SK-N-SH (cell line): ENCODE data around the gene CLRN3. TPM values are rescaled to one million over a fixed set of nuclear protein-coding genes. Genes with fewer than 3 reads are reported as not detected.

Experiments used
- CTCF ChIA-PET: fragments of 300-600, 350-600 bp; formaldehyde crosslinking; extraction: SDS; loops from one replicate; lab custom pipeline; 2021; lab: Yijun Ruan, JAX
- POLR2A ChIA-PET: fragments of 350-600 bp; sonication (Branson Sonifier 250); formaldehyde crosslinking; extraction: SDS; loops from one replicate; lab custom pipeline; 2020; ENCODE audit warnings: antibody characterized with exemption, inconsistent platforms; lab: Yijun Ruan, JAX
- DNase-seq: peaks from one replicate; pipeline ENCODE4 v3.0.0; 2012
- H2AFZ ChIP-seq: fragments of 200-600 bp; sonication (generic); 2 replicates; pipeline ENCODE4 v1.8.1; 2016; ENCODE audit warnings: antibody characterized with exemption, mild to moderate bottlenecking, low read depth
- H3F3A ChIP-seq: fragments of 200-600 bp; sonication (generic); replicated peaks from 2 replicates; pipeline ENCODE3; 2016; ENCODE audit warnings: antibody characterized with exemption, mild to moderate bottlenecking; ENCODE audit not compliant: insufficient read depth
- H3K27ac ChIP-seq, 2 experiments: fragments of 200-500 bp in 1 of 2; fragments of 200-600 bp in 1 of 2; sonication (Bioruptor generic) in 1 of 2; sonication (generic), shearing (Covaris generic) in 1 of 2; 2 replicates each; pipeline versions ENCODE4 v1.5.1 to v1.6.1; 2014 to 2016; ENCODE audit warnings: low read depth in 2 of 2, inconsistent platforms in 1 of 2, low read length in 1 of 2, mild to moderate bottlenecking in 1 of 2, mixed read lengths in 1 of 2
- H3K27me3 ChIP-seq: fragments of 200-600 bp; sonication (generic), shearing (Covaris generic); 2 replicates; pipeline ENCODE4 v1.6.1; 2016; ENCODE audit warnings: mixed run types; ENCODE audit not compliant: insufficient read depth
- H3K36me3 ChIP-seq, 2 experiments: fragments of 200-500 bp in 1 of 2; fragments of 200-600 bp in 1 of 2; sonication (Bioruptor generic) in 1 of 2; sonication (generic) in 1 of 2; replicated peaks in 1 of 2; 2 replicates each; pipeline versions ENCODE3 to v1.5.1; 2014 to 2016; ENCODE audit warnings: low read length in 1 of 2, mild to moderate bottlenecking in 1 of 2; ENCODE audit not compliant: insufficient read depth in 2 of 2, control insufficient read depth in 1 of 2
- H3K4me1 ChIP-seq, 2 experiments: fragments of 200-500 bp in 1 of 2; fragments of 200-600 bp in 1 of 2; sonication (Bioruptor generic) in 1 of 2; sonication (generic), shearing (Covaris generic) in 1 of 2; 2 replicates each; pipeline versions ENCODE4 v1.5.1 to v1.6.1; 2014 to 2016; ENCODE audit warnings: low read depth in 1 of 2, low read length in 1 of 2, mixed run types in 1 of 2; ENCODE audit not compliant: insufficient read depth in 2 of 2, control insufficient read depth in 1 of 2
- H3K4me2 ChIP-seq: fragments of 200-600 bp; sonication (generic), shearing (Covaris generic); 2 replicates; pipeline ENCODE4 v1.6.1; 2017; ENCODE audit warnings: mixed run types
- H3K4me3 ChIP-seq, 2 experiments: fragments of 200-500 bp in 1 of 2; fragments of 200-600 bp in 1 of 2; sonication (Bioruptor generic) in 1 of 2; sonication (generic), shearing (Covaris generic) in 1 of 2; 2 replicates each; pipeline versions ENCODE4 v1.5.1 to v1.8.1; 2014 to 2016; ENCODE audit warnings: low read depth in 2 of 2, inconsistent platforms in 1 of 2, low read length in 1 of 2, mild to moderate bottlenecking in 1 of 2, mixed read lengths in 1 of 2, moderate library complexity in 1 of 2
- H3K79me2 ChIP-seq: fragments of 200-600 bp; sonication (generic); 2 replicates; pipeline ENCODE4 v1.8.1; 2017; ENCODE audit warnings: mild to moderate bottlenecking; ENCODE audit not compliant: insufficient read depth
- H3K9ac ChIP-seq: fragments of 200-600 bp; sonication (generic); 2 replicates; pipeline ENCODE4 v1.6.1; 2017; ENCODE audit warnings: mixed run types
- H3K9me2 ChIP-seq: fragments of 200-600 bp; sonication (generic); 2 replicates; pipeline ENCODE4 v1.6.1; 2017; ENCODE audit warnings: mixed run types
- H3K9me3 ChIP-seq: fragments of 200-600 bp; sonication (generic); 2 replicates; pipeline ENCODE4 v1.6.1; 2017; ENCODE audit warnings: mixed run types, mild to moderate bottlenecking, moderate library complexity
- H4K20me1 ChIP-seq: fragments of 200-600 bp; sonication (generic); 2 replicates; pipeline ENCODE4 v1.6.1; 2017; ENCODE audit warnings: mild to moderate bottlenecking, mixed run types; ENCODE audit not compliant: insufficient read depth
- EZH2phosphoT487 ChIP-seq: fragments of 200-600 bp; sonication (generic); IDR thresholded peaks from 2 replicates; pipeline ENCODE4 v1.6.1; 2017; ENCODE audit warnings: low read depth, mixed run types, mild to moderate bottlenecking, antibody characterized with exemption, moderate library complexity, borderline replicate concordance
- FOXJ3 ChIP-seq: sonication (generic); formaldehyde crosslinking; IDR thresholded peaks from 2 replicates; pipeline ENCODE4 v1.5.1; 2020; ENCODE audit warnings: mild to moderate bottlenecking, missing genetic modification reagents
- GABPA ChIP-seq: IDR thresholded peaks from 2 replicates; pipeline ENCODE4 v1.4.0; 2012; ENCODE audit warnings: low read depth, mild to moderate bottlenecking
- JUND ChIP-seq: IDR thresholded peaks from 2 replicates; pipeline ENCODE4 v1.4.0; 2012
- MXI1 ChIP-seq: IDR thresholded peaks from 2 replicates; pipeline ENCODE4 v1.6.1; 2012; ENCODE audit warnings: mild to moderate bottlenecking, low read depth, low read length, improper control_type of control experiment
- NFIC ChIP-seq: IDR thresholded peaks from 2 replicates; pipeline ENCODE4 v1.4.0; 2012; ENCODE audit warnings: borderline replicate concordance
- NRF1 ChIP-seq: IDR thresholded peaks from 2 replicates; pipeline ENCODE4 v1.6.1; 2012; ENCODE audit warnings: low read depth, mild to moderate bottlenecking, low read length
- POLR2AphosphoS5 ChIP-seq: IDR thresholded peaks from 2 replicates; pipeline ENCODE4 v1.6.1; 2012; ENCODE audit warnings: low read depth, low read length
- RAD21 ChIP-seq: IDR thresholded peaks from 2 replicates; pipeline ENCODE4 v1.6.1; 2012; ENCODE audit warnings: mild to moderate bottlenecking, low read length
- RFX5 ChIP-seq: IDR thresholded peaks from 2 replicates; pipeline ENCODE4 v1.6.1; 2012; ENCODE audit warnings: mild to moderate bottlenecking, improper control_type of control experiment, low read length
- RXRA ChIP-seq: IDR thresholded peaks from 2 replicates; pipeline ENCODE4 v1.4.0; 2012; ENCODE audit warnings: low read depth, mild to moderate bottlenecking, borderline replicate concordance
- SMC3 ChIP-seq: IDR thresholded peaks from 2 replicates; pipeline ENCODE4 v1.6.1; 2012; ENCODE audit warnings: low read depth, low read length, improper control_type of control experiment
- TCF12 ChIP-seq: IDR thresholded peaks from 2 replicates; pipeline ENCODE4 v1.4.0; 2012
- USF2 ChIP-seq: fragments of 150-350 bp; IDR thresholded peaks from 2 replicates; pipeline ENCODE4 v1.6.1; 2017; ENCODE audit warnings: antibody characterized with exemption, low read length, low read depth, borderline replicate concordance
- ZBTB33 ChIP-seq: IDR thresholded peaks from 2 replicates; pipeline ENCODE4 v1.4.0; 2012; ENCODE audit warnings: low read depth, borderline replicate concordance
- WGBS: methylation state at CpG from one replicate; pipeline ENCODE4 v1.1.6; 2017; ENCODE audit warnings: low lambda C conversion rate; 5-methylcytosine and 5-hydroxymethylcytosine counted together
- polyA plus RNA-seq, 3 experiments: library from polyadenylated mRNA; depleted of rRNA; stranded (reverse); fragments of >200 nt; gene quantifications; 2 replicates each; pipeline ENCODE4 v1.2.3, GENCODE V29; 2012
- TF ChIP-seq, protein P1 (sequence below): IDR thresholded peaks from 2 replicates; pipeline ENCODE4; 2012
- TF ChIP-seq, protein P2 (sequence below): IDR thresholded peaks from 2 replicates; pipeline ENCODE4 v1.6.1; 2012; ENCODE audit warnings: mild to moderate bottlenecking, low read depth, low read length, moderate library complexity

CLRN3 gene
- polyA plus RNA-seq, 1 of the 3 experiments (the other 2 are of a cell fraction): 0.25 TPM

GRCh38 chr10:127905848-127906261, 13.1 kb upstream of the CLRN3 start:
- DNase-seq: no peak
- no peak overlapping the region for H3K9ac ChIP-seq
- CTCF ChIA-PET: interaction anchor here (0.6 to 13.6 kb wide), 32 partner anchors 8 to 1913 kb away, joined by 3 to 389 read pairs (median 6); no protein-coding TSS in a partner anchor
- no peaks in the 10 kb centered on the region for H4K20me1 ChIP-seq
- no peaks in the 10 kb centered on the region for H3F3A ChIP-seq
- H2AFZ ChIP-seq: no peak overlapping the region
- H3K79me2 ChIP-seq: no peaks in the 10 kb centered on the region
- TF ChIP-seq RXRA: no peak
- no peak for TF ChIP-seq RAD21
- TF ChIP-seq NRF1: no peak
- no peak for TF ChIP-seq MXI1
- TF ChIP-seq SMC3: no peak
- no peak for TF ChIP-seq FOXJ3
- TF ChIP-seq, protein P1, sequence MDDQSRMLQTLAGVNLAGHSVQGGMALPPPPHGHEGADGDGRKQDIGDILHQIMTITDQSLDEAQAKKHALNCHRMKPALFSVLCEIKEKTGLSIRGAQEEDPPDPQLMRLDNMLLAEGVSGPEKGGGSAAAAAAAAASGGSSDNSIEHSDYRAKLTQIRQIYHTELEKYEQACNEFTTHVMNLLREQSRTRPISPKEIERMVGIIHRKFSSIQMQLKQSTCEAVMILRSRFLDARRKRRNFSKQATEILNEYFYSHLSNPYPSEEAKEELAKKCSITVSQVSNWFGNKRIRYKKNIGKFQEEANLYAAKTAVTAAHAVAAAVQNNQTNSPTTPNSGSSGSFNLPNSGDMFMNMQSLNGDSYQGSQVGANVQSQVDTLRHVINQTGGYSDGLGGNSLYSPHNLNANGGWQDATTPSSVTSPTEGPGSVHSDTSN: no peak
- TF ChIP-seq GABPA: no peak
- TF ChIP-seq NFIC: no peak
- TF ChIP-seq EZH2phosphoT487: no peak
- no peak for TF ChIP-seq RFX5
- TF ChIP-seq TCF12: no peak
- no peaks in the 10 kb centered on the region for H3K36me3 ChIP-seq
- no peak overlapping the region for H3K4me2 ChIP-seq
- H3K9me3 ChIP-seq: no peaks in the 10 kb centered on the region
- peaks cover 0 to 12% of the 10 kb centered on the region in 2 experiments; a peak in 1 of 4 replicates for H3K4me1 ChIP-seq
- POLR2A ChIA-PET: interaction anchor here (1.1 kb wide), 1 partner anchor 106 kb away, joined by 3 read pairs; no protein-coding TSS in a partner anchor
- H3K27me3 ChIP-seq: no peaks in the 10 kb centered on the region
- H3K4me3 ChIP-seq: no peak overlapping the region
- 88% methylated on average over 1 of the region's 10 CpGs for WGBS
- H3K9me2 ChIP-seq: no peaks in the 10 kb centered on the region
- no peak overlapping the region for H3K27ac ChIP-seq

GRCh38 chr10:127905001-127905847, 12.5 kb upstream of the CLRN3 start:
- no peak overlapping the region for H3K4me3 ChIP-seq
- ChIA-PET POLR2A (interaction anchor here (1.1 kb wide), 1 partner anchor 106 kb away, joined by 3 read pairs; no protein-coding TSS in a partner anchor), CTCF (interaction anchor here (0.6 to 13.6 kb wide), 20 partner anchors 16 to 1912 kb away, joined by 3 to 389 read pairs (median 8); no protein-coding TSS in a partner anchor)
- TF ChIP-seq POLR2AphosphoS5: no peak
- no peak for TF ChIP-seq USF2
- TF ChIP-seq, protein P1: no peak
- TF ChIP-seq, protein P2, sequence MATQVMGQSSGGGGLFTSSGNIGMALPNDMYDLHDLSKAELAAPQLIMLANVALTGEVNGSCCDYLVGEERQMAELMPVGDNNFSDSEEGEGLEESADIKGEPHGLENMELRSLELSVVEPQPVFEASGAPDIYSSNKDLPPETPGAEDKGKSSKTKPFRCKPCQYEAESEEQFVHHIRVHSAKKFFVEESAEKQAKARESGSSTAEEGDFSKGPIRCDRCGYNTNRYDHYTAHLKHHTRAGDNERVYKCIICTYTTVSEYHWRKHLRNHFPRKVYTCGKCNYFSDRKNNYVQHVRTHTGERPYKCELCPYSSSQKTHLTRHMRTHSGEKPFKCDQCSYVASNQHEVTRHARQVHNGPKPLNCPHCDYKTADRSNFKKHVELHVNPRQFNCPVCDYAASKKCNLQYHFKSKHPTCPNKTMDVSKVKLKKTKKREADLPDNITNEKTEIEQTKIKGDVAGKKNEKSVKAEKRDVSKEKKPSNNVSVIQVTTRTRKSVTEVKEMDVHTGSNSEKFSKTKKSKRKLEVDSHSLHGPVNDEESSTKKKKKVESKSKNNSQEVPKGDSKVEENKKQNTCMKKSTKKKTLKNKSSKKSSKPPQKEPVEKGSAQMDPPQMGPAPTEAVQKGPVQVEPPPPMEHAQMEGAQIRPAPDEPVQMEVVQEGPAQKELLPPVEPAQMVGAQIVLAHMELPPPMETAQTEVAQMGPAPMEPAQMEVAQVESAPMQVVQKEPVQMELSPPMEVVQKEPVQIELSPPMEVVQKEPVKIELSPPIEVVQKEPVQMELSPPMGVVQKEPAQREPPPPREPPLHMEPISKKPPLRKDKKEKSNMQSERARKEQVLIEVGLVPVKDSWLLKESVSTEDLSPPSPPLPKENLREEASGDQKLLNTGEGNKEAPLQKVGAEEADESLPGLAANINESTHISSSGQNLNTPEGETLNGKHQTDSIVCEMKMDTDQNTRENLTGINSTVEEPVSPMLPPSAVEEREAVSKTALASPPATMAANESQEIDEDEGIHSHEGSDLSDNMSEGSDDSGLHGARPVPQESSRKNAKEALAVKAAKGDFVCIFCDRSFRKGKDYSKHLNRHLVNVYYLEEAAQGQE: no peak
- TF ChIP-seq RFX5: no peak
- no peak for TF ChIP-seq NFIC
- no peak for TF ChIP-seq ZBTB33
- TF ChIP-seq JUND: no peak
- no peak for TF ChIP-seq TCF12

More at GRCh38 chr10:127905001-127905847, 12.5 kb upstream of the CLRN3 start:
- Histone ChIP-seq H3K9me3 (no peaks in the 10 kb centered on the region), H2AFZ (no peak overlapping the region), H3K79me2 (no peaks in the 10 kb centered on the region), H3K4me1 (peaks cover 0 to 12% of the 10 kb centered on the region in 2 experiments; a peak in 1 of 4 replicates), H4K20me1 (no peaks in the 10 kb centered on the region), H3K4me2 (no peak overlapping the region), H3F3A (no peaks in the 10 kb centered on the region), H3K9me2 (no peaks in the 10 kb centered on the region), H3K27me3 (no peaks in the 10 kb centered on the region), H3K9ac (no peak overlapping the region), H3K27ac (no peak overlapping the region), H3K36me3 (no peaks in the 10 kb centered on the region)
- DNase-seq: no peak
- WGBS: 70% methylated on average over 12 of the region's 14 CpGs
